ENCODE data around the gene PTBP3.

The PTBP3 gene

DNA sequence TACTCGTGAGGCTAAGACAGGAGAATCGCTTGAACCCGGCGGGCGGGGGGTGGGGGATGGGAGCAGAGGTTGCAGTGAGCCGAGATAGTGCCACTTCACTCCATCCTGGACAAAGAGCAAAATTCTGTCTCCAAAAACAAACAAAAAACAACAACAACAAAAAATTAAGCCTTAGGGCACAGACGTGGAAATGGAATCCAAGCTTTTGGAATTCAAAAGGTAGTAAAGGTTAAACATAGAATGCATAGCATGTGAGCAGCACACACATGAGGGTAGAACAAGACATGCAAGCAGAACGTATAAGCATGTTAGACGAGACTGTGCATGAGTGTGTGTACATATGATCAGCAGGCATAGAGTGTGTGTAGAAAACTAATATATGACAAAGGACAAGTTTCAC lies 68.0 kb downstream of the PTBP3 start:
- H3K9me3 ChIP-seq (ENCODE audit: control insufficient read depth, insufficient read depth, low read depth, low read length), result no peaks in the 10 kb centered on the region
- TF ChIP-seq ZBTB20 (tag by site-specific recombination; IDR thresholded peaks at IDR 0.05) (no peak), ZFP37 (tag by site-specific recombination; IDR thresholded peaks at IDR 0.05) (no peak), ZNF501 (tag by site-specific recombination; IDR thresholded peaks at IDR 0.05) (no peak)
- TF ChIP-seq, protein P1, sequence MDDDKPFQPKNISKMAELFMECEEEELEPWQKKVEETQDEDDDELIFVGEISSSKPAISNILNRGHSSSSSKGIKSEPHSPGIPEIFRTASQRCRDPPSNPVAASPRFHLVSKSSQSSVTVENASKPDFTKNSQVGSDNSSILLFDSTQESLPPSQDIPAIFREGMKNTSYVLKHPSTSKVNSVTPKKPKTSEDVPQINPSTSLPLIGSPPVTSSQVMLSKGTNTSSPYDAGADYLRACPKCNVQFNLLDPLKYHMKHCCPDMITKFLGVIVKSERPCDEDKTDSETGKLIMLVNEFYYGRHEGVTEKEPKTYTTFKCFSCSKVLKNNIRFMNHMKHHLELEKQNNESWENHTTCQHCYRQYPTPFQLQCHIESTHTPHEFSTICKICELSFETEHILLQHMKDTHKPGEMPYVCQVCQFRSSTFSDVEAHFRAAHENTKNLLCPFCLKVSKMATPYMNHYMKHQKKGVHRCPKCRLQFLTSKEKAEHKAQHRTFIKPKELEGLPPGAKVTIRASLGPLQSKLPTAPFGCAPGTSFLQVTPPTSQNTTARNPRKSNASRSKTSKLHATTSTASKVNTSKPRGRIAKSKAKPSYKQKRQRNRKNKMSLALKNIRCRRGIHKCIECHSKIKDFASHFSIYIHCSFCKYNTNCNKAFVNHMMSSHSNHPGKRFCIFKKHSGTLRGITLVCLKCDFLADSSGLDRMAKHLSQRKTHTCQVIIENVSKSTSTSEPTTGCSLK (tag by site-specific recombination; IDR thresholded peaks at IDR 0.05), result no peak
- H3K4me1 ChIP-seq (ENCODE audit: control insufficient read depth, insufficient read depth, low read length), result no peaks in the 10 kb centered on the region
- H3K36me3 ChIP-seq (ENCODE audit: control insufficient read depth in 2 of 2, insufficient read depth in 1 of 2, low read length in 2 of 2), result peaks cover 0 to 5% of the 10 kb centered on the region in 2 experiments; a peak in 1 of 3 replicates
- H3K27ac ChIP-seq (ENCODE audit: extremely low read depth, low read depth, low read length), result no peak overlapping the region
- CTCF ChIA-PET, result interaction anchor here (0.6 kb wide), 1 partner anchor 18 kb away, joined by 4 read pairs; no protein-coding TSS in a partner anchor
- POLR2A ChIA-PET, result no interaction called here
- no peak overlapping the region for H3K4me3 ChIP-seq (ENCODE audit: low read depth, low read length)

DNA sequence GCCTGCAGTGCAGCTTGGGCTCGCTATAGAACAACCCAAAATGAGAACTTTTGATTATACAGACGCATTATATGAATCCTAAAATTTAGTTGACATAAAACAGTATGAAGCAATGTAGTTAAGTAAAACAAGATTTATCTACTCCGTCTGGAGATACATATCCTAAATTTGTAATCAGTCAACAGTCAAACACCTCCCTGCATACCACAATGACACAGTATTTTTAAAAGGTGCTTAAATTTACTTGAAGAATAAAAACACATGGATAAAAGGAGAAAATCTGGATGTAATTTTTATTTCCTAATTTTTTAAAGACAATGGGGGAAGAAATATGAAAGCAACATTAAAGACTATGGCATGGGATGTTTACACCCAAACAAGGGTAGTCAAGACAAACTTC lies 70.8 kb downstream of the PTBP3 start:
- POLR2A ChIA-PET, result no interaction called here

DNA sequence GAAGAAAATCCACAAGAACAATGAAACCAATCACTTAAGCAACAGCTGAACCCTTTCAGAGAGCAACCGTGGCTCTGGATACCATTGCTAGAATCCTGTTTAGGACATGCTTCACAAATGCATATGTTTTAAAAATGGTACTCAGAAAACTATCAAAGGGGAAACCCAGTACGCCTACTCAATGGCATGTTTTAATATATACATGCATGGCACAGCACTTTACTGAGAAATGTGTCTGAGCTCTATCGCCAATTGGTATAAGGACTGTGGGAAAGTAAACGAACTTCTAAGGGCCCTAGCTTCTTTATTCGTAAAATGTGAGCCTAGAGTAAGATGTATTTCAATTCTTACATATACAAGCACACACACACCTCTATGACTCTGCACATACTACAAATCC lies 72.3 kb downstream of the PTBP3 start:
- no peak for TF ChIP-seq ZFP37 (tag by site-specific recombination; IDR thresholded peaks at IDR 0.05)
- no peak for TF ChIP-seq ZFP69B (tag by site-specific recombination; IDR thresholded peaks at IDR 0.05)
- no peak for TF ChIP-seq ZBTB1 (tag by site-specific recombination; IDR thresholded peaks at IDR 0.05)
- TF ChIP-seq ZNF433 (tag by site-specific recombination; IDR thresholded peaks at IDR 0.05; ENCODE audit: low read depth), result no peak
- TF ChIP-seq GLI2 (tag by site-specific recombination; IDR thresholded peaks at IDR 0.05; ENCODE audit: borderline replicate concordance, low read depth), result no peak
- no peak for TF ChIP-seq KLF1 (tag by site-specific recombination; IDR thresholded peaks at IDR 0.05)
- TF ChIP-seq, protein P2, sequence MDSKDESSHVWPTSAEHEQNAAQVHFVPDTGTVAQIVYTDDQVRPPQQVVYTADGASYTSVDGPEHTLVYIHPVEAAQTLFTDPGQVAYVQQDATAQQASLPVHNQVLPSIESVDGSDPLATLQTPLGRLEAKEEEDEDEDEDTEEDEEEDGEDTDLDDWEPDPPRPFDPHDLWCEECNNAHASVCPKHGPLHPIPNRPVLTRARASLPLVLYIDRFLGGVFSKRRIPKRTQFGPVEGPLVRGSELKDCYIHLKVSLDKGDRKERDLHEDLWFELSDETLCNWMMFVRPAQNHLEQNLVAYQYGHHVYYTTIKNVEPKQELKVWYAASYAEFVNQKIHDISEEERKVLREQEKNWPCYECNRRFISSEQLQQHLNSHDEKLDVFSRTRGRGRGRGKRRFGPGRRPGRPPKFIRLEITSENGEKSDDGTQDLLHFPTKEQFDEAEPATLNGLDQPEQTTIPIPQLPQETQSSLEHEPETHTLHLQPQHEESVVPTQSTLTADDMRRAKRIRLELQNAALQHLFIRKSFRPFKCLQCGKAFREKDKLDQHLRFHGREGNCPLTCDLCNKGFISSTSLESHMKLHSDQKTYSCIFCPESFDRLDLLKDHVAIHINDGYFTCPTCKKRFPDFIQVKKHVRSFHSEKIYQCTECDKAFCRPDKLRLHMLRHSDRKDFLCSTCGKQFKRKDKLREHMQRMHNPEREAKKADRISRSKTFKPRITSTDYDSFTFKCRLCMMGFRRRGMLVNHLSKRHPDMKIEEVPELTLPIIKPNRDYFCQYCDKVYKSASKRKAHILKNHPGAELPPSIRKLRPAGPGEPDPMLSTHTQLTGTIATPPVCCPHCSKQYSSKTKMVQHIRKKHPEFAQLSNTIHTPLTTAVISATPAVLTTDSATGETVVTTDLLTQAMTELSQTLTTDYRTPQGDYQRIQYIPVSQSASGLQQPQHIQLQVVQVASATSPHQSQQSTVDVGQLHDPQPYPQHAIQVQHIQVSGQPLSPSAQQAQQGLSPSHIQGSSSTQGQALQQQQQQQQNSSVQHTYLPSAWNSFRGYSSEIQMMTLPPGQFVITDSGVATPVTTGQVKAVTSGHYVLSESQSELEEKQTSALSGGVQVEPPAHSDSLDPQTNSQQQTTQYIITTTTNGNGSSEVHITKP (tag by site-specific recombination; IDR thresholded peaks at IDR 0.05), result no peak
- no peak for TF ChIP-seq ZNF416 (tag by site-specific recombination; IDR thresholded peaks at IDR 0.05)
- no peak for TF ChIP-seq ZNF768 (tag by site-specific recombination; IDR thresholded peaks at IDR 0.05)
- TF ChIP-seq, protein P3, sequence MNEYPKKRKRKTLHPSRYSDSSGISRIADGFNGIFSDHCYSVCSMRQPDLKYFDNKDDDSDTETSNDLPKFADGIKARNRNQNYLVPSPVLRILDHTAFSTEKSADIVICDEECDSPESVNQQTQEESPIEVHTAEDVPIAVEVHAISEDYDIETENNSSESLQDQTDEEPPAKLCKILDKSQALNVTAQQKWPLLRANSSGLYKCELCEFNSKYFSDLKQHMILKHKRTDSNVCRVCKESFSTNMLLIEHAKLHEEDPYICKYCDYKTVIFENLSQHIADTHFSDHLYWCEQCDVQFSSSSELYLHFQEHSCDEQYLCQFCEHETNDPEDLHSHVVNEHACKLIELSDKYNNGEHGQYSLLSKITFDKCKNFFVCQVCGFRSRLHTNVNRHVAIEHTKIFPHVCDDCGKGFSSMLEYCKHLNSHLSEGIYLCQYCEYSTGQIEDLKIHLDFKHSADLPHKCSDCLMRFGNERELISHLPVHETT (tag by site-specific recombination; IDR thresholded peaks at IDR 0.05), result no peak
- no peak overlapping the region for H3K27ac ChIP-seq (ENCODE audit: extremely low read depth, low read depth, low read length)
- peaks cover 0 to 5% of the 10 kb centered on the region in 2 experiments; a peak in 1 of 3 replicates for H3K36me3 ChIP-seq (ENCODE audit: control insufficient read depth in 2 of 2, insufficient read depth in 1 of 2, low read length in 2 of 2)
- CTCF ChIA-PET, result interaction anchor here (0.5 to 1.8 kb wide), 3 partner anchors 100 to 563 kb away, joined by 3 to 4 read pairs (median 3); no protein-coding TSS in a partner anchor
- POLR2A ChIA-PET, result no interaction called here
- H3K4me1 ChIP-seq (ENCODE audit: control insufficient read depth, insufficient read depth, low read length), result no peaks in the 10 kb centered on the region
- no peak overlapping the region for H3K4me3 ChIP-seq (ENCODE audit: low read depth, low read length)
- no peaks in the 10 kb centered on the region for H3K9me3 ChIP-seq (ENCODE audit: control insufficient read depth, insufficient read depth, low read depth, low read length)

More for the DNA sequence above, 70.8 kb downstream of the PTBP3 start:
- TF ChIP-seq ZNF223 (tag by site-specific recombination; IDR thresholded peaks at IDR 0.05) (no peak), ZNF561 (tag by site-specific recombination; IDR thresholded peaks at IDR 0.05; ENCODE audit: borderline replicate concordance) (no peak), OVOL3 (tag by site-specific recombination; IDR thresholded peaks at IDR 0.05) (no peak), ZNF768 (tag by site-specific recombination; IDR thresholded peaks at IDR 0.05) (no peak), YY2 (tag by site-specific recombination; IDR thresholded peaks at IDR 0.05) (no peak), ZEB2 (tag by site-specific recombination; IDR thresholded peaks at IDR 0.05) (no peak), ZNF544 (tag by site-specific recombination; IDR thresholded peaks at IDR 0.05) (no peak), ZNF433 (tag by site-specific recombination; IDR thresholded peaks at IDR 0.05; ENCODE audit: low read depth) (no peak)
- Histone ChIP-seq H3K4me3 (ENCODE audit: low read depth, low read length) (no peak overlapping the region), H3K36me3 (ENCODE audit: control insufficient read depth in 2 of 2, insufficient read depth in 1 of 2, low read length in 2 of 2) (peaks cover 0 to 5% of the 10 kb centered on the region in 2 experiments; a peak in 1 of 3 replicates), H3K27ac (ENCODE audit: extremely low read depth, low read depth, low read length) (no peak overlapping the region), H3K4me1 (ENCODE audit: control insufficient read depth, insufficient read depth, low read length) (no peaks in the 10 kb centered on the region), H3K9me3 (ENCODE audit: control insufficient read depth, insufficient read depth, low read depth, low read length) (no peaks in the 10 kb centered on the region)
- CTCF ChIA-PET, result interaction anchor here (1.0 kb wide), 1 partner anchor 56 kb away, joined by 6 read pairs; no protein-coding TSS in a partner anchor
